Measurements from ENCODE around the gene LEP. TPM values are rescaled to one million over a fixed set of nuclear protein-coding genes. Genes with fewer than 3 reads are reported as not detected.

Gene LEP
- total RNA-seq, 1 experiment from 2014 or later, result not detected

GRCh38 chr7:128217030-128217805 is 23.9 kb upstream of the LEP start:
- no peaks in the 10 kb centered on the region for H3K9me2 ChIP-seq (replicated peaks; ENCODE audit: insufficient read depth, low read length)
- no peak overlapping the region for H3K9ac ChIP-seq (ENCODE audit: low read length)
- H3K79me2 ChIP-seq (ENCODE audit: low read length), result no peaks in the 10 kb centered on the region
- H2AFZ ChIP-seq (ENCODE audit: low read length), result no peak overlapping the region
- H3K27me3 ChIP-seq (ENCODE audit: low read length), result no peaks in the 10 kb centered on the region
- H3K36me3 ChIP-seq (ENCODE audit: insufficient read depth, low read length), result no peaks in the 10 kb centered on the region
- no peak overlapping the region for H3K4me3 ChIP-seq (ENCODE audit: low read length)
- no peak for DNase-seq
- H3K4me1 ChIP-seq (ENCODE audit: low read length), result peaks cover 18% of the 10 kb centered on the region
- no peak overlapping the region for H3K4me2 ChIP-seq (ENCODE audit: low read depth, low read length, poor library complexity, severe bottlenecking)
- H3K27ac ChIP-seq (ENCODE audit: low read length), result no peak overlapping the region
- H4K20me1 ChIP-seq (ENCODE audit: insufficient read depth, low read depth, low read length), result no peaks in the 10 kb centered on the region
- H3K9me3 ChIP-seq (ENCODE audit: low read length), result no peaks in the 10 kb centered on the region

- H3K9me2 ChIP-seq (replicated peaks; ENCODE audit: insufficient read depth, low read length), result no peaks in the 10 kb centered on the region
- no peaks in the 10 kb centered on the region for H3K9me3 ChIP-seq (ENCODE audit: low read length)
- H2AFZ ChIP-seq (ENCODE audit: low read length), result no peak overlapping the region
- H3K4me2 ChIP-seq (ENCODE audit: low read depth, low read length, poor library complexity, severe bottlenecking), result no peak overlapping the region
- H3K36me3 ChIP-seq (ENCODE audit: insufficient read depth, low read length), result no peaks in the 10 kb centered on the region
- no peaks in the 10 kb centered on the region for H3K79me2 ChIP-seq (ENCODE audit: low read length)
- no peaks in the 10 kb centered on the region for H4K20me1 ChIP-seq (ENCODE audit: insufficient read depth, low read depth, low read length)
- no peak overlapping the region for H3K27ac ChIP-seq (ENCODE audit: low read length)
- no peak for DNase-seq
- H3K27me3 ChIP-seq (ENCODE audit: low read length), result no peaks in the 10 kb centered on the region
- no peak overlapping the region for H3K4me3 ChIP-seq (ENCODE audit: low read length)
- no peak overlapping the region for H3K9ac ChIP-seq (ENCODE audit: low read length)
- peaks cover 18% of the 10 kb centered on the region for H3K4me1 ChIP-seq (ENCODE audit: low read length)
Observed at GRCh38 chr7:128217967-128218652, 23.0 kb upstream of the LEP start.

GRCh38 chr7:128219636-128220035 is 21.4 kb upstream of the LEP start:
- Histone ChIP-seq H4K20me1 (ENCODE audit: insufficient read depth, low read depth, low read length) (no peaks in the 10 kb centered on the region), H3K4me1 (ENCODE audit: low read length) (peaks cover 26% of the 10 kb centered on the region), H3K4me2 (ENCODE audit: low read depth, low read length, poor library complexity, severe bottlenecking) (no peak overlapping the region), H3K79me2 (ENCODE audit: low read length) (no peaks in the 10 kb centered on the region), H3K9me2 (replicated peaks; ENCODE audit: insufficient read depth, low read length) (no peaks in the 10 kb centered on the region), H2AFZ (ENCODE audit: low read length) (no peak overlapping the region), H3K9me3 (ENCODE audit: low read length) (no peaks in the 10 kb centered on the region), H3K4me3 (ENCODE audit: low read length) (no peak overlapping the region), H3K27me3 (ENCODE audit: low read length) (no peaks in the 10 kb centered on the region), H3K36me3 (ENCODE audit: insufficient read depth, low read length) (no peaks in the 10 kb centered on the region), H3K27ac (ENCODE audit: low read length) (no peak overlapping the region), H3K9ac (ENCODE audit: low read length) (no peak overlapping the region)
- no peak for DNase-seq

GRCh38 chr7:128221929-128222403 is 19.1 kb upstream of the LEP start:
- Histone ChIP-seq H3K4me1 (ENCODE audit: low read length) (peaks cover 26% of the 10 kb centered on the region), H3K9ac (ENCODE audit: low read length) (no peak overlapping the region), H4K20me1 (ENCODE audit: insufficient read depth, low read depth, low read length) (no peaks in the 10 kb centered on the region), H3K27ac (ENCODE audit: low read length) (no peak overlapping the region), H3K36me3 (ENCODE audit: insufficient read depth, low read length) (no peaks in the 10 kb centered on the region), H3K79me2 (ENCODE audit: low read length) (no peaks in the 10 kb centered on the region), H3K9me2 (replicated peaks; ENCODE audit: insufficient read depth, low read length) (0 out of 2 replicates have a peak, but pooled peaks cover 3% of the 10 kb centered on the region), H2AFZ (ENCODE audit: low read length) (no peak overlapping the region), H3K4me2 (ENCODE audit: low read depth, low read length, poor library complexity, severe bottlenecking) (no peak overlapping the region), H3K27me3 (ENCODE audit: low read length) (peaks cover 4% of the 10 kb centered on the region; the same call in 1 of the 2 replicates), H3K9me3 (ENCODE audit: low read length) (no peaks in the 10 kb centered on the region), H3K4me3 (ENCODE audit: low read length) (no peak overlapping the region)
- no peak for DNase-seq

GRCh38 chr7:128226132-128226980 is 14.7 kb upstream of the LEP start:
- Histone ChIP-seq H3K9me2 (replicated peaks; ENCODE audit: insufficient read depth, low read length) (0 out of 2 replicates have a peak, but pooled peaks cover 3% of the 10 kb centered on the region), H3K9me3 (ENCODE audit: low read length) (no peaks in the 10 kb centered on the region), H3K4me3 (ENCODE audit: low read length) (no peak overlapping the region), H2AFZ (ENCODE audit: low read length) (no peak overlapping the region), H3K4me1 (ENCODE audit: low read length) (peaks cover 20% of the 10 kb centered on the region), H3K36me3 (ENCODE audit: insufficient read depth, low read length) (no peaks in the 10 kb centered on the region), H4K20me1 (ENCODE audit: insufficient read depth, low read depth, low read length) (no peaks in the 10 kb centered on the region), H3K9ac (ENCODE audit: low read length) (no peak overlapping the region), H3K27me3 (ENCODE audit: low read length) (peaks cover 4% of the 10 kb centered on the region; the same call in 1 of the 2 replicates), H3K79me2 (ENCODE audit: low read length) (no peaks in the 10 kb centered on the region), H3K4me2 (ENCODE audit: low read depth, low read length, poor library complexity, severe bottlenecking) (no peak overlapping the region), H3K27ac (ENCODE audit: low read length) (no peak overlapping the region)
- DNase-seq, result no peak

- H3K4me2 ChIP-seq (ENCODE audit: low read depth, low read length, poor library complexity, severe bottlenecking), result no peak overlapping the region
- peaks cover 4% of the 10 kb centered on the region; the same call in 1 of the 2 replicates for H3K27me3 ChIP-seq (ENCODE audit: low read length)
- no peak overlapping the region for H2AFZ ChIP-seq (ENCODE audit: low read length)
Observed at GRCh38 chr7:128227271-128227670, 13.8 kb upstream of the LEP start.

GRCh38 chr7:128231021-128231420 is 10.1 kb upstream of the LEP start:
- no peak overlapping the region for H3K4me2 ChIP-seq (ENCODE audit: low read depth, low read length, poor library complexity, severe bottlenecking)
- no peaks in the 10 kb centered on the region for H3K4me1 ChIP-seq (ENCODE audit: low read length)
- peaks cover 4% of the 10 kb centered on the region; the same call in 1 of the 2 replicates for H3K27me3 ChIP-seq (ENCODE audit: low read length)
- H3K4me3 ChIP-seq (ENCODE audit: low read length), result no peak overlapping the region
- H3K9ac ChIP-seq (ENCODE audit: low read length), result no peak overlapping the region
- no peaks in the 10 kb centered on the region for H3K36me3 ChIP-seq (ENCODE audit: insufficient read depth, low read length)
- H2AFZ ChIP-seq (ENCODE audit: low read length), result no peak overlapping the region
- H3K27ac ChIP-seq (ENCODE audit: low read length), result no peak overlapping the region
- no peaks in the 10 kb centered on the region for H3K9me3 ChIP-seq (ENCODE audit: low read length)
- no peaks in the 10 kb centered on the region for H3K79me2 ChIP-seq (ENCODE audit: low read length)
- DNase-seq, result no peak
- no peaks in the 10 kb centered on the region for H4K20me1 ChIP-seq (ENCODE audit: insufficient read depth, low read depth, low read length)
- H3K9me2 ChIP-seq (replicated peaks; ENCODE audit: insufficient read depth, low read length), result 0 out of 2 replicates have a peak, but pooled peaks cover 3% of the 10 kb centered on the region

More at GRCh38 chr7:128227271-128227670, 13.8 kb upstream of the LEP start:
- no peak overlapping the region for H3K27ac ChIP-seq (ENCODE audit: low read length)
- H3K9me3 ChIP-seq (ENCODE audit: low read length), result no peaks in the 10 kb centered on the region
- no peaks in the 10 kb centered on the region for H3K79me2 ChIP-seq (ENCODE audit: low read length)
- H3K9ac ChIP-seq (ENCODE audit: low read length), result no peak overlapping the region
- no peaks in the 10 kb centered on the region for H4K20me1 ChIP-seq (ENCODE audit: insufficient read depth, low read depth, low read length)
- H3K4me3 ChIP-seq (ENCODE audit: low read length), result no peak overlapping the region
- no peak for DNase-seq
- H3K4me1 ChIP-seq (ENCODE audit: low read length), result peaks cover 12% of the 10 kb centered on the region
- H3K9me2 ChIP-seq (replicated peaks; ENCODE audit: insufficient read depth, low read length), result 0 out of 2 replicates have a peak, but pooled peaks cover 3% of the 10 kb centered on the region
- H3K36me3 ChIP-seq (ENCODE audit: insufficient read depth, low read length), result no peaks in the 10 kb centered on the region
